Inflammatory macrophage treated with lipopolysaccharide for 1 hour (primary cell): ENCODE measurements around the gene TAMM41.
A peak's percentile ranks its signal among the peaks of the same experiment; 100 is the strongest.
"Not testable (repeated sequence)": the region's sequence is repeated elsewhere in the genome, so short reads cannot be mapped to it uniquely, and the experiment has no call there.

Experiments
- DNase-seq, 2 donors: peaks; one replicate each; pipeline ENCODE4 v3.0.0-alpha.2; 2020 to 2022

TAMM41 gene

DNA sequence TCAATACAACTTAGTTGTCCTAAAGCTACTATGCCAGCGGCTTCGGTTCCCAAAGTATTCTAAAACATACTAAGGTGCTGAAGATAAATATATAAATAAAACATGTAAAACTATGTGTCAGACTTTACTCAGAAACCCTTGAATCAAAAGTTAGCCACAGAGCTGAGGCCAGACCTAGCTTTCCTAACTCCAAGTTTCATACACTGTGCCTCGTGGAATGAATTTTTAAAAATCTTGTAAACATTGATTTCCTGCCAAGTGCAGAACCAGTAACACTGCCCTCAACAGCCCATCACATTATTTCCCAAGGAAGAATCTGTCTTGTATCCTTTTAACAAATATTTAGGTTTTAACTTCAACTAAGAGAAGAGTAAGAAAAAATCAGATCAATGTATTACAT, 36.4 kb downstream of the TAMM41 start:
- DNase-seq, result no peak

DNA sequence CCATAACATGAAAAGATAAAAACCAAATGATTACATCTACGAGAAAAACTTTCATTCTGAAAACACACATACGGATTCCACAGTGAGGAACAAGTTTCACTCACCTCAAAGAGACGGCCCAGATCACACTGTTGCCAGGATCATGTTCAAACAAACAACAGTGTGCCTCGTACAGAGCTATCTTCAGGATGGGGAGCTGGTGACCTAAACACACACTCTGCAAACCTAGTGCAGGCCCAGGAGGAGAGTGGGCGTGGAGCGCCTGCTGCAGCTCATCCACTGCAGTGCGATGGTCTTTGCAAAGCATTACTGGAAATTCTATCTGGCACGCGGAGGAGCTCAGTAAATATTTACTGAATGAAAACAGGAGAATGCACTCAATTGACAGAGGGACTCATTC, 38.5 kb downstream of the TAMM41 start:
- DNase-seq, result no peak

DNA sequence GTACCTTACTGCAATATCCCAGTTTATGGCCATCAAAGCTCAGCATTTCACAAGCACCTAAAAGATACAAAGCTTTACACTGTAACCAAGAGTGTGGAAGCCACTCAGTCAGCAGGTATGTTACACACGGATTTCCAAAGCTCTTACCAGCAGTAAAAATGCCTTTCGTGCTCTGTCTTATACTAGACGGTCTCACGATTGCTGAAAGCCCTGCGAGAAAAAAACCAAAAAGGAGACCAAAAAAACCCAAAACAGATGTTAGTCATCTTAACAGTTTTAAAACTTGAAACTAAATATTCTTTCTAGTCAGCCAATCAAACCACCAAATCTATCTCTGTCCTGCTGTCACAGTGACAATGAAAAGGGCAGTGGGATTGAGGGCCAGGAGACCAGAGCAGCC, 39.0 kb downstream of the TAMM41 start:
- DNase-seq, result no peak

DNA sequence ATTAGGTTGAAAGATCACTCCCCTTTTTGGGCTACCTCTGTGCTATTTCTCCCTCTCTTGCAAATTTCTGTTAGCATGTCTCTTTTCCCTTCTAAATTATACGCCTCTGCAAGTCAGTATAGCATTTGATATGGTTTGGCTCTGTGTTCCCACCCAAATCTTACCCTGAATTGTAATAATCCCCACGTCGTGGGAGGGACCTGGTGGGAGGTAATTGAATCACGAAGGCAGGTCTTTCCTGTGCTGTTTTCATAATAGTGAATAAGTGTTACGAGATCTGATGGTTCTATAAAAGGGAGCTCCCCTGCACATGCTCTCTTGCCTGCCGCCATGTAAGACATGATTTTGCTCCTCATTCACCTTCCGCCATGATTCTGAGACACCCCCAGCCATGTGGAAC, 41.0 kb downstream of the TAMM41 start:
- no peak for DNase-seq

DNA sequence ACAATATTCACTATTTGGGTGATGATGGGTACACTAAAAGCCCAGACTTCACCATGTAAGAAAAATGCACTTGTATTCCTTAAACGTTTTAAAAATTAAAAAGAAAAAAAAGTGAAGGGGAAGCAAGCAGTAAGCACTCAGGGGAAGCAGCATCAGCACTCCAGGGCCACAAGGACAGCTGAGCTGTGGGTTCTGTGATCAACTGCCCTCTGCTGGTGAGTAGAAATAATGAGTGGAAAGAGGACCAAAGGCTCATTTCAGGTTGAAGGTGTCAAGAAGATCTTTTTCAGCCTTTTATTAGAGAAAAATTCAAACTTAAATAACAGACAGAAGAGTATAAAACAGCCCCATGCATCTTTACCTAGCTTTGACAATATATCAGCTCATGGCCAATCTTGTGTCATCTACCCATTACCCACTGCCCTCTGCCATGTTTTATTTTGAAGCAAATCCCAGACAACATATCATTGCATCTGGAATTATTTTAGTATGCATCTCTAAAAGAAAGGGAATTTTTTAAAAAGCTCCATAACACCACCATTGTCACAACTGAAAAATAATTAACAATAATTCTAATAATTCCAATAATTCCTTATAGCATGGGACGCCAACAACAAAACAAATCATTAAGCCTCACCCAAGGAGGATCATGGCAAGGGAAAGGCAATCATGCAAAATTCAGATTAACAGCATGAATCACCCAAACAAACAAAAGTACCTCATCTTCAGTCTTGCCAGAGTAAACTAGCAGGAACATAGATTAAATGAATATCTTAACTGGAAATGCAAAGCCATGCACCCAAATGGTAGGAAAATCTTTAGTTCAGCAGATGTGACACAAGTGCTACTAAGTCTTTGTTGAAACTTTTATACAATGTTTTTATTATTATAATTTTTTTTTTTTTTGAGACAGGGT, 42.5 kb downstream of the TAMM41 start:
- peak; percentile 24 to 44 for DNase-seq

DNA sequence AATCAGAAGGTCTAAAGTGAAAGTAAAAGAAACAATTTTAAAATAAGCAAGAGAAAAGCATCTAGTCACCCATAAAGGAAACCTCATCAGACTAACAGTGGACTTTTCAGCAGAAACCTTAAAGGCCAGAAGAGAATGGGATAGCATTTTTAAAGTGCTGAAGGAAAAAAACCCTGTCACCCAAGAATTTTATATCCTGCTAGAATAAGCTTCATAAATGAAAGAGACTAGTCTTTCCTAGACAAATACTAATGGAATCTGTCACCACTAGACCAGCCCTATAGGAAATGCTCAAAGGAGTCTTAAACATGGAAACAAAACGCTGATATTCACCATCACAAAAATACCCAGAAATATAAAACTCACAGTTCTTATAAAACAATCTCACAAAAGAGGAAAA, 46.9 kb downstream of the TAMM41 start:
- DNase-seq, result no peak

DNA sequence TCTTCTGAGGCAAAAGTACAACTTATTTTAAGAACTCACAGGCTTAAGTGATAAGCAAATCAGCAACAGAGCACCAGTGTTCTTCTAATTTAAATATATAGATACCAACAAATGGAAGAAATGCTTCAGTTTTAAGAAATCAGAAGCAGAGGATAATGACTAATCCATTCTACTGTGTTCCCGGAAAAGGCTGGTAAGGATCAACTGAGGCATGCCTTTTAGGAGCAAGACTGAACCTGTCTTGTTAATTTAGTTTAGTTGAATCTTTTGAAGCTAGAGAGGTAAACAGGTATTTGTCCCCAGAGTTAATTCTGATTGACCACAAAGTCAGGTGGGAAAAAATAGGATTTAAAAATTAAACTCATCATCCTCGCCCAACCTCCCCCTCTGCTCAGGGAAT, 51.8 kb downstream of the TAMM41 start:
- DNase-seq, result no peak

DNA sequence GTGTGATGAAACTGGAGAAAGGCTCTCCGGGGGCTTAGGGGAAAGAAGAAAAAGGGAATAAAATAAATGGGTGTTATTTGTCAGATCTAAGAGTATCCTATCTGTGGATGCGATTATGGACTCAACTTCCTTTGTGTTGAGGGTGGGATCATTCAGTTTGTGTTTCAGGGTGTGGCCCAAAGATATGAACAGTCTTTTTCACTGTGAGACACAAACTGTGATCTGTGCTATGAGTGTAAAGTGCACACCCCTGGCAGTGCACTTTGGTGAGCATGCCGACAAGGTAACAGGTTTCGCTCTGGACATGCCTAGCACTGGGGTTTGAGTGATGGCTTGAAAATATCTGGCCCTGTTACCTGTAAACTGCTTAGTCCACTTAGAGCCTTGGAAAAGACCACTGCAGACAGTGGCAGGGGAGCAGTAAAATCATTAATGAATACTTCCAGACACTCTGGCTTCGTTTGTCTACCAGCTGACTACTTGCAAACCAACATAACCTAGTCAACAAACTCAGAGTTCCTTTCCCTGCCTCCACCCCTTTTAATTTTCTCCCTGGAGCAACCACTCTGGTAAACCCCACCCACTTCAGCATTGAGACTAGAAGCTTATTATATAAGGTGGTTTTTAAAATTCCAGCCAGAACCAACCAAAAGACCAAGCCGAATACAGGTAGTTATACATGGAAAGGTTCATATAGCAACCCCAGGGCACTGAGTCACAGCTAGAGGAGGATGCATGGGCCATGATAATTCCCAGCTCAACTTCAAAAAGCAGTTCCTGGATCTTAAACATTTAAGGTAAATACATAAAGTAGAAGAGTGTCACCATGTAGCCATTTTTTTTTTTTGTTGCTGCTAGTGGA, 55.1 kb downstream of the TAMM41 start:
- no peak for DNase-seq

DNA sequence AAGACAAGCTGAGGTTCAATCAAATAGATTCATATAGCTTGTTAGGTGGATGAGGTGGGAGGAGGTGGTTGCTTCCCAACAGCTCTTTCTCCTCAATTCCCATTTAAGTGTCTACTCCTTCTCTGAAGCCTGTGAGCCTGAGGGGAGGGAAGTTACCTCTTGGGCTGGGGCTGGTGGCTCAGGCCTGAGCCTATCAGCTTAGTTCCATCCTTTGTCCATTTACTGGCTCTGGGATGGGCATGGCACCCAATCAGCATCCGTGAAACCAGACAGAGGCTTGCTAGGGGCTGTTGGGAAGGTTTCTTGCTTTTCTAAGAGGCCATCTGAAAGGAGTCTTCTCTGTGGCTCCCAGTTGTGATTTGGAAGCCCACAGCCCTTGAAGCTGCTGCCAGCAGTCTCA, 57.3 kb downstream of the TAMM41 start:
- DNase-seq, result no peak

DNA sequence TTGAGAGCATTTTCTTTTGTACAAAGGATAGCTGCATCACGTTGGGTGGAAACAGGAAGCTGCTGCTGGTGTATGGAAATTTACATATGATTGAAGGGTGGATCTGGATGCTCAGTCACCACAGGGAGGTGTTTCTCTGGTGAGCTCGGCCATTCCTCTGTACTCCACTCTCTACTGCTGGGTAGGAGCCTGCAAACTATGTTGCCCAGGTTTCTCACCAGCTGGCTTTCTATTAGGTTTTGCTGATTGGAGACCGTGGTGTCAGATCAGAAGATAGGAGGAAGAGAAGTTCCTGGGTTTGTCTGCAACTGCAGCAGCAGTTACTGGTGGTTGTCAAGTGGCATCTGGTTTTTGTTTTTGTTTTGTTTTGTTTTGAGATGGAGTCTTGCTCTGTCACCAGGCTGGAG, 61.7 kb downstream of the TAMM41 start:
- peak in 1 of 2 donors; percentile 3 for DNase-seq

DNA sequence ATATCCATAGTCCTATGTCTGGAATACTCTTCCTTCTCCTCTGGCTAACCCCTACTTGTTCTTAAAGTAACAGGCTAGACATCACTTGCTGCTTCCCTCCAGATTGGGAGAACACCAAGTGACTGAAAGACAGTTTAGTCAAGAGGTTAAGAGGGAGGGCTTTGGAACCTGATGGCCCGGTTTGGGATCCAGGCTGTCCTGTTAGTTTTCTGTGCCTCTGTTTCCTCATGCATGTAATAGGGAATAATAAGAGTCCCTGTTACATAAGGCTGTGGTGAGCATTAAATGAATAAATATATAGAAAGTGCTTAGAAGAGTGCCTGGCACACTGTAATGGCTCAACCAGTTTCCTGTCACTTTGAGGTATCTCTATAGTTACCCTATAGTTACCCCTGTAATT, 66.3 kb downstream of the TAMM41 start:
- DNase-seq, result no peak

DNA sequence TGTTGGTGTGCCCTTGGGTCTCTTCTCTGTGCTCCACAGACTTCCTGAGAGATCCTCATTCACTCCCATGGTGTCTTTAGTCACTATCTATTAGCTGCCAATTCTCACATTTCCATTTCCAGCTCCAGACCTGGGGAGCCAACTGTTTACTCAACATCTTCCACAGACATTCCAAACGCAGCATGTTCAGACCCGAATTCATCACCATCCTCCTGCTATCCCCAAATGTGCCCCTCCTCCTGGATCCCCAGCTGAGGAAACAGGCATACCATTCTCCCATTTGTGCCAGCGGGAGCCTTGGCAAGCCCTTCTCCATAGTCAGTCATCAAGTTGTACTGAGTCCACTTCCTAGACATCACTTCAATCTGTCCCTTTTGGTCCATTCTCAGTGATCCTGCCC, 67.1 kb downstream of the TAMM41 start:
- no peak for DNase-seq

DNA sequence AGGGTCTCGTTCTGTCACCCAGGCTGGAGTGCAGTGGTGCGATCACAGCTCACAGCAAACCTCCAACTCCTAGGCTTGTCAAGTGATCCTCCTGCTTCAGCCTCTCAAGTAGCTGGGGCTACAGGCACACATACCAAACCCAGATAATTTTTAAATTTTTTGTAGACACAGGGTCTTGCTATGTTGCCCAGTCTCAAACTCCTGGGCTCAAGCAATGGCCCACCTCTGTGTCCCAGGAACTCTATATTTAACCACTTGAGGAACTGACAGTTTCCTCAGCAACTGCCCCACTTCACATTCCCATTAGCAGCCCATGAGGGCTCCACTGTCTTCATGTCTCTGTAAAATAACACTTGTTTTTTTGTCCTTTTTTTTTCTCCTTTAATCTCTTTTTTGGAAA, 68.4 kb downstream of the TAMM41 start:
- no peak for DNase-seq

DNA sequence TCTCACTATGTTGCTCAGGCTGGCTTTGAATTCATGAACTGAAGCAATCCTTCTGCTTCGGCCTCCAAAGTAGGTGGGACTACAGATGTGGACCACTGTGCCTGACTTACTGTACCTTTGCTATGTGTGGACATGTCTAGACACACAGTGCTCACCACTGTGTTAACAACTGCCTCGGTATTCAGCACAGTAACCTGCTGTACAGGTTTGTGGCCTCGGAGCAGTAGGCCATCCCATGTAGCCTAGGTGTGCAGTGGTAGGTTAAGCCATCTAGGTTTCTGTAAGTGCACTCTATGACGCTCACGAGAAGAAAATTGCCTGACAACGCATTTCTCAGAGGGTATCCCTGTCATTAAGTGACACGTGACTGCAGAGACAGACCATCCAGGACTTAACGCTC, 70.3 kb downstream of the TAMM41 start:
- no peak for DNase-seq

DNA sequence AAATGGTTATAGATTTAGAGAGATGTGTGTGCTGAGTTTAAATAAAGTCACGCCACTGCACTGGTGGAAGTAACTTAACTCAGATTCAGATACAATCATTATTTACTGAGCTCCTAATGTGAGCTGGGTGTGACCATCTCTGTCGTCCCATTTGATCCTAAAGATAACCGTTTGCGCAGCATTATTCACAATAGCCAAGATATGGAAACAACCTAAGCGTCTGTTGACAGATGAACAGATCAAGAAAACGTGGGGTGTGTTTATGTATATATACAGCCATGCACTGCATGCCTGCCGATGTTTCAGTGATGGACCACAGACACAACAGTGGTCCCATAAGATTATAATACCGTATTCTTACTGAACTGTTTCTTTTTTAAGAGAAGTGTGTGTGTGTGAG, 71.2 kb downstream of the TAMM41 start:
- DNase-seq, result no peak

DNA sequence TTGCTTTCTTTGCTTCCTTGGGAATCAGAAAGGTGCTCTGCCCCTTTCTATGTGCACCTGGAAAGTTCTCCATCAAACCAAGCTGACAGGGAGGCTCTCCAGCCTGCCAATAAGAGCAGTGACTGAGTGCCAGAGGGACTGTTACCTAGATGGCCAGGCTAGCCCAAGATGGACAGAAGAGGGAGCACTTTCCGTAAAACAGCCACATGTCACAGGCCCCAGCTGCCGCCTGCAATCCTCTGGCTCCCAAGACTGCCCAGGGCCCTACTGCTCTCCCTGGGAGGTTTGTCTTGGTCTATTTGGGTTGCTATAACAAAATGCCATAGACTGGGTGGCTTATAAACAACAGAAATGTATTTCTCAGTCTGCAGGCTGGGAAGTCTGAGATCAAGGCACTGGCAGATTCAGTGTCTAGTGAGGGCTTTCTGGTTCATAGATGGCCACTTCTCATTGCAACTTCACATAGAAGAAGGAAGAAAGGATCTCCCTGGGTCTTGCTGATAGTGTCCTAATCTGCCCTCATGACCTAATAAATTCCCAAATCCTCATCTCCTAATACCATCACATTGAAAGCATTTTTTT, 72.3 kb downstream of the TAMM41 start:
- DNase-seq, result no peak

DNA sequence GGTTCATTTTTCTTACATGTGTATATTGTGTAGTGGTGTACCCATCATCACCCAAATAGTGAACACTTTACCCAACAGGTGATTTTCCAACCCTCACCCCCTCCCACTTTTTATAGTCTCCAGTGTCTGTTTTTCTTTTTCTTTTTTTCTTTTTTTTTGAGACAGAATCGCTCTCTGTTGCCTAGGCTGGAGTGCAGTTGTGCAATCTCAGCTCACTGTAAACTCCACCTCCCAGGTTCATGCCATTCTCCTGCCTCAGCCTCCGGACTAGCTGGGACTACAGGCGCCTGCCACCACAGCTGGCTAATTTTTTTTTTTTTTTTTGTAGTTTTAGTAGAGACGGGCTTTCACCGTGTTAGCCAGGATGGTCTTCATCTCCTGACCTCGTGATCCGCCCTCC, 74.8 kb downstream of the TAMM41 start:
- not testable (repeated sequence) for DNase-seq

DNA sequence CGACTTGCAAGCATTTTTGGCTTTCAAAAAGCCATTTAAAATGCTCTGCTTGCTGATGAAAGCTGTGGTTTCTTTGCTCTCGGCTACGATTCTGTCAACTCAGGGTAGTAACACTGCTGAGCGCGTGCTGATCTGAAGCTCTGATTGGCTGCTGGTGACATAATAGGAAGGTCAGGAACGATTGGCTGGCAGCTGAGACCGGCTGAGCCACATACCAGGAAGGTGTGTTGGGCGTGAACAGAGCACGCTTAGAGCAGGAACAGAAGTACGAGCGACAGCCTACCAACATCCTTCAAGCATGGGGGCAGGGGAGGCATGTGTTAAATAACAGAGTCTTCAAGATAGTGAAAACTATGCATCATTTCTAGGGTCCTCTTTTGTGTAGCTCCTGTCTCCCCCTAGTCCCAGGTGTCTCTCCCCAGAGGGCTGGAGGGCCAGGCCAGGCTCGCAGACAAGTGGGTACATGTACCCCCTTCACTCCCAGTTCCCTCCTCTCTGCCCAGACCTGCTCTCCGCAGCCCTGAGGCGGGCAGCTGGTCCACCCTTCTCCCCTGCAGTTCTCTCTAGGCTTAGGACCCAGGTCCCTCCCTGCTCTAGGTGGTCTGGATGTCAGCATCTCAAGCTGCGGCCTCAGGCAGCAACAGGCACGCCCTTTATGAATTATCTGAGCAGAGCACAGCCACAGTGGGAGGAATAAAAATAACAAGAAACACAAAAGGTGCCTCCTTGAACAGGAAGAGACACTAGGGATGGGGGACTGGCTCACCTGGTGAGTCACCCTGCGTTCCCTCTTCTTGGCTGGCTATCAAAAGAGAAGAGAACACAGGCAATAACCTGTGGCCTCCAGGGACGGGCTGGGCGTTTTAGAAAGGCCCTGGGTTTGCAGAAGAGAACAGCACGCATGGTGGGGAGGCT, 76.0 kb downstream of the TAMM41 start:
- DNase-seq, result peak; percentile 50 to 51

DNA sequence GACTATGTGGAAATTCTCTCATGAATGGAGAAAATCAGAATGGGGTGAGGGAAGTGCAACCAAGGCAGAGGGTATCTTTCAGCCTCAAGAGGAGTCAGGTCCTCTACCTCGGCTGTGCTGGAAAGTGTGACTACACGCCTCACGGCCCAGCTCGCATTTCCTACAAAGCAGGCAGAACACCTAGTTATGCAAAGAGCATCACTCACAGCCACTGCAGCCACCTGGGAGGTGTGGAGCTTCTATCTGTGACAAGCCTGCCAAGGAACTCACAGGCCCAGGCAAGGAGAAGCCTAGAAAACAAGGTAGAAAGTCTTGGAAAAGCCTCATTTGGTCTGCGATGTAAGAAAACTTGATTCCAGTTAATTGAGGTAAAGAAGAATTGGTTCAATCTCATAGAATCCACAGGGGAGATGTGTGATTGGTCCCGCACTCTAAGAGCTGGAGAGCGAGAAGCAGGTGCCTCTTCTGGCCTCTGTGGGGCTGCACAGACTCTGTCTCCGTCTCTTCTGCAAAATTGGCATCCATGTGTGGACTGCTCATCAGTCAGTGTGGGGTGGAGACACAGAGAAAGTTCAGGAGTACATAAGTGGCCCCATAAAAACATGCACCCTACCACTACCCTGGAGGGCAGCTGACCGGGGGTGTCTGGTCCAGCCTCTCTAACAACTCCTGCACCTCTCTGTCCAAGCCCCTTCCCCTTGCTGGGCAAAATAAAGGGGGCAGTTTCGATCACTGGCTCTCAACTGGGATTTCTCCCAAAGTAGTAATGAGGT, 76.8 kb downstream of the TAMM41 start:
- no peak for DNase-seq

DNA sequence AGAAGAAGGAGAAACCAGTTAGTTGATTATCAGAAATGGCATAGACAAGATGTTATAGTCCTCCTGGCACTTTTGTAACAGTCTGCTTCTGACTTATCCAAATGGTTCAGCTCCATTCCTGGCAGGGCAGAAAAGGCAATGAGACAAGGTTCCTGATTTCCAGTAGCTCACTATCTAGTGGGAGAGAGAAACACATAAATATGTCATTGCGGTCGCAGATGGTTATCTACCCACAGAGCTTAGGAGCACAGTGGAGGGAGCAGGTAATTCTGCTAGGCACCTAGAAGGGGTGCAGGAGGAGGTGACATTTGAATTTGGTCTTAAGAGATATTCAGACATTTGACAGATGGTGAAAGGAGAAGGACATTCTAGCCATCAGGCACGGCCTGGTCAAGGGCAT, 78.1 kb downstream of the TAMM41 start:
- DNase-seq, result no peak

DNA sequence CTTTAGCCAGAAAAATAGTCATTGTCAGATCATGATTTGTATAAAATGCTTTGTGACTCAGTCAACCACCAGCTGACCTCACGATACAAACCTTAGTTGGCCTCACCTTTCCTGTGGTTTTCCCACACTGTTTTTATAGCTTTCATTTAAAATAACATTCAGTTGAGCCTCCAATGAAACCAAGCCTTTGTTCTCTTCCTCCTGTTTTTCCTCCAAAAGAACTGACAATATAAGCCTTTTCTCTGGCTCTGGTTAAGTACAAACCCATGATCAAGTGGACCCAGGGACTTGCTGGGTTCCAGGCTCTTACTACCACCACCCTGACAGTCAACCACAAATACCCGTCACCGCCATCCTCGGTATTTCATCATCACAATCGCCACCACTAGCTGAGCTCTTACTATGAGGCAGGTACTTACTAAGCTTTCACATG, 81.7 kb downstream of the TAMM41 start:
- no peak for DNase-seq

DNA sequence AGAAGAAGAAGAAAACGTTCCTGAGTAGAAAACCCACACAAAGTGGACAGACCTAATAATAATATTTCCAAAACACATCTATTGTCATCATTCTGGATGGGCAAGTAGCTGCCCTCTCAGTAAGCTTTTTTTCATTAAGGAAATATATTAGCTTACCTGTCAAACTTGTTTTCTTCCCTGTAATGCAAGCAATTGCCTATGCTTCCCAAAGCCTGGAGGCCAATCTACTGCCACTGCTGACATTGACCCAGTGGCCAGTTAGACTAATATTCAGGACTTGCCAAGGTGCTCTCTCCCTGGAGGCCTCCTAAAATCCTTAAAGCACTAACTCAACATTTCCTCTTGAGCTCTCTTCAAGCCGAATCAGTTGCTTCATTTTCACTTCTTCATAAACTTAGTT, 86.7 kb downstream of the TAMM41 start:
- no peak for DNase-seq
